ENCODE data around the gene GMDS.
"Not testable (repeated sequence)": the region's sequence is repeated elsewhere in the genome, so short reads cannot be mapped to it uniquely, and the experiment has no call there.

GMDS gene

DNA sequence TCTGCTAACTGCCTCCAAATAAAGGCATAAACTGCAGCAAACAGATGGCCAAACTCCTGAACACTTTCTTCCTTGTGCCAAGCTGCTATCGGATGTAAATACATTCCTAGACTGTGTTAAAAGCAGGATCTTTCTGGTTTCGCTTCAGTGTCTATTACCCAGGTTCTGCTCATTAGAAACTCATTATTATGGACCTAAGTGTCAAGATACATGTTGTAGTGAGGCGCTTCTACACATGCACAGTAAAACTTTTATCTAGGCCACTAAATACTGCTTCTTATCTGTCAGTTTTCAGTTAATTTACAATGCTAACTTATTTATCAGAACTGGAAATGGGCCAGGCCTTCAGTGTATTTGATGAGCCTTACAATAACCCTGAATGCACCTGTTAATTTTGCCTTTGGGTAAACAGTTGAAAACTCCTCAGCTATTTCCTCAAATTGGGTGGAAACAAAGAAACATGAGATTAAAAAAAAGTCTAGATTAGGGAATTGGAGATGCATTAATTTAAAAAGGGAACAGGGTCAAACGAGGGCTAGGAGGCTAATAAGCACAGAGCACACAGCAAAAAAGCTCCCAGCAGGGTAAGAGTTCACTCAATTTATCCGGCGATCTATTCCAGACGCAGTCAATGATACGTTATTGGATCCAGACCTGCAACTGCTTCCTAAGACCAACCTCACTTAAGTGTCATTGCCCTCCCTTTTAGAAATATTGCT is 395.1 kb downstream of the GMDS start:
- no peak for DNase-seq

DNA sequence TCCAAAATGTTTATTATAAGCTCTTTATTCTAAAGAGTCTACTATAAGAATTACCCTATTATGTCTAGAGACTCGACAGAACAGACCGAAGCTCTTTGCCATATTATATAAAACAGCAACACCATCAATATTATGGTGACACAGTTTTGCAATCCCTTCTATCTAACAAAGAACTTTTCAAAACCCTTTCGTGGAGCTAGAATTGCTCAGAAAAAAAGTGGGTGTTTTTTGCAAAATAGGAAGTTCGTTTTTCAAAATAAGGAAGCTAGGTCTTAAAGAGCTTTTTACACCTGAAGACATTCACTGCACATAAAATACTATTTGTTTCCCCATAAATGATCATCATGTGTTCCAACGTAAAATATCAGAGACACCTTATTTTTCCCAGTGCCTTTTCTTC is 395.7 kb downstream of the GMDS start:
- no peak for DNase-seq

- DNase-seq: no peak
Measured at GRCh38 chr6:1848752-1849151, 396.7 kb downstream of the GMDS start.

DNA sequence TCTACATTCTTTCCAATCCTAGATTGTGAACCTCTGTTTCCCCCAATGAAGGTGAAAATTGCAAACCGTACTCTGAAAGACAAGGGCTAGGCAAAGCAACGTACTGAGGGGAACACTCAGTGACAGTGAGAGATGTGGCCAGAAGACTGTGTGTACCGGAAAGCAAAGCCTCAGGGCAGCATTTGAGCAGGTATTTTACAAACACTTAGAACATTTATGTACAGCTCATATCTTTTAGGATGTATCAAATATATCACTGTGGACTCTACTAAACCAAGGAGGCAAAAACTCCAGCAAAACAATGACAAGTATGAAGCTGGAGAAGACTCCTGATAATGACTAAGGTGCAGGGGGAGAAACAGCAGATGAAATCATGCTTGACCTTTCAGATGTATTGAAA is 398.8 kb downstream of the GMDS start:
- no peak for DNase-seq

GRCh38 chr6:1845543-1845942 is 399.9 kb downstream of the GMDS start:
- DNase-seq: not testable (repeated sequence)

DNA sequence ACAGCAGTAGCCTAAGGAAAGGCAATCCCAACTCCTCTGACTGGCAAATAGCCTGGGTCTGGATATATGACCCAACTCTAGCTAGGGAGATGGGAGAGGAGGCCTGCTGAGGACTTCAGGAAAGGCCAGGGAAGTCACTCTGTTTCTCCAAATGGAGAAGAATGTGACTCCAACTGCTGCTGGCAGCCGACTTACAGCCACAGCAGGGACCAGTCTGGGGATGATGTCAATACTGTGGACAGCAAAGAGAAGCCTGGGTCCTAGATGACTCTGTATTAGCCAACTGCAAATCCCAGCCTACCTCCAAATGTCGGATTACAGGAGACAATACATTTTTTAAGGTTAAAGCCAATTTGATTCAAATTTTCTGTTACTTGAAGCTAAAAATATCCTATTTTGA is 403.1 kb downstream of the GMDS start:
- no peak for DNase-seq

- no peak for DNase-seq
Measured at GRCh38 chr6:1841136-1841535, 404.3 kb downstream of the GMDS start.

DNA sequence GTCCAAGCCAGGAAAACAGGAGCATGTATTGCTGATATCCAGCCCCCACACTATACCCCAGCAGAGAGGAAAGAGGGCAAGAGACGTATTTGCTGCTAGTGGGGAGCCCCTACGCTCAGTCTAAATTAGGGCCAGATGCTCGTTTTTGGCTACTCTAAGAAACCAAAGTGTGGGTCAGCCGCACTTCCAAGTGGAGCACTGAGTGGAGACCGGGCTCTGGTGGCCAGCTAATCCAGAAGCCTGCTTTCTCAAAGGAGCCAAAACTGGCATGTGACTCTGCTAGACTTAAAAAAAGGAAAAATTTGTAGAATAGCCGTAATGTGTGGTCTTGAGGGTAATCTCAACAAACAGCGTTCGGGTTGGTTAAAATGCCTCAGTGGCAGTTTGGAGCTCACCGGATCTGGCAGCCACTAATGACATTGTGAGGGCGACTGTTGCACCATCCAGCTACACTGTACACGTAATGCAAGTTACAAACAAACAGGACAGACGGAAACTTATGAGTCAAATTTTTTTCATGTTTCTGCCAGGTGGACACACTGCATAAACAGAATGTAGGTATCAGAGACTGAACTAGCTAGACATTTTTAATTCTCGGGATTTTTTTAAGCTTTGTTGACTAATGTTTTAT is 404.8 kb downstream of the GMDS start:
- DNase-seq: no peak

DNA sequence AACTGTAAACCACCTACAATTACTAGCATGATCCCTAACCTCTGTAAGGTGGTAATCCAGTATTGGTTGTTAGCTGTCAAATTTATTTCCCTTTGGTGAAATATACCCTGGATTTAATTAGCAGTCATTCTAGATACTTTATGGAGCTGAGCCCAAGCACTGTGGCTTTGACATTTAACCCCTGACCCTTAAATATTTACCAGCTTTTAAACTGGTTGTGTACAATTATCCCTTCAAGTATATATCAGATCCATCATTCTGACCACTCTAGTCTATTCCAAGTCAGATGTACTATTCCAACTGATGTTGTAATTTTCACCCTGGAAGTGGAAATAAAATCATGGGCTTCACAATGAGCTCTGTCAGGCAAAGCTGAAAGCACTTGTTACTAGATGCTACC is 406.0 kb downstream of the GMDS start:
- no peak for DNase-seq

DNA sequence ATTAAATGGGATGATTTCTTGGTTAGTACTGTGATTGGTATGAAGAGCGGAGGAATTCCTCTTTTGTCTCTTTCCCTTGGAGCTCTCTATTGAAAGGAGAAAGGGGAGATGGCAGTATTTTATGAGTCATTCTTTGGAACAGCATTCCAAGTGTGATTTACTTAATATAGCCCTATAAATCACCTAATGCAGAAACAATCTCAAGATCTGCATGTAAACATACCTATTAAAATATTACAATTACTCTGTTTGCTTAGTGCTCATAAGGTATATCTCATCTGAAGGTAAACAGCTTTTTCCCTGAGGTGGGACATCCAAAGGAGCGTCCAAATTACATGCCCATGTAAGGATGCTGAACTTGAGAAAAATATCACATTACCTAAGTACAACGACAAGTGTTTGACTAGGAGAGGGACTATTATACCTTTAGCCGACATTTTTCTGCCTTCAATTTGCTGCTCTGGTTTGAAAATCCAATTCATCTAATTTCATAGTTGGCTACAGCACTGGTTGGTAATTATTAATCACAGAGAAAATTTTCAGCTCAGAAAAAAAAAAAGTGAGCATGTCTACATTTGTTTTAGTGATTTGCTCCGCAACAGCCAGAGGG is 406.7 kb downstream of the GMDS start:
- no peak for DNase-seq

DNA sequence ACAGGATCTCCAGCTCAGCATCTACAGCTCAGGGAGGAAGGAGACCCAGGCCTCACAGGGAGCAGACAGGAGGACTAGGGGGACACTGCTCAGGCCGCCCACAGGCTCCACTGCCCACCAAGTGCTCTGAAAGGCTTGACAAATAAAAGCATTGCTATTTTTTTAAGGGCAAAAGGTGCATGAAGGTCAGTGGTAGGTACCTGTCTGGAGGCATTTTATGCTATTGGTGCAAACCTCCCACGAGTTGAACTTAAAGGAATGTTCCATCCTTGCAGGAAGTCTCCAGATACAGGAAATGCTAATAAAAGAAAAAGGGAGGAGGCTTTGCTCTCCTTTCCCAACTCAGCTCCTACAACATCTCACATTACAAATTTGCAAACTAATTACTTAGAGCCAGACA is 407.6 kb downstream of the GMDS start:
- no peak for DNase-seq

- DNase-seq: no peak
Measured at GRCh38 chr6:1836690-1837089, 408.7 kb downstream of the GMDS start.

DNA sequence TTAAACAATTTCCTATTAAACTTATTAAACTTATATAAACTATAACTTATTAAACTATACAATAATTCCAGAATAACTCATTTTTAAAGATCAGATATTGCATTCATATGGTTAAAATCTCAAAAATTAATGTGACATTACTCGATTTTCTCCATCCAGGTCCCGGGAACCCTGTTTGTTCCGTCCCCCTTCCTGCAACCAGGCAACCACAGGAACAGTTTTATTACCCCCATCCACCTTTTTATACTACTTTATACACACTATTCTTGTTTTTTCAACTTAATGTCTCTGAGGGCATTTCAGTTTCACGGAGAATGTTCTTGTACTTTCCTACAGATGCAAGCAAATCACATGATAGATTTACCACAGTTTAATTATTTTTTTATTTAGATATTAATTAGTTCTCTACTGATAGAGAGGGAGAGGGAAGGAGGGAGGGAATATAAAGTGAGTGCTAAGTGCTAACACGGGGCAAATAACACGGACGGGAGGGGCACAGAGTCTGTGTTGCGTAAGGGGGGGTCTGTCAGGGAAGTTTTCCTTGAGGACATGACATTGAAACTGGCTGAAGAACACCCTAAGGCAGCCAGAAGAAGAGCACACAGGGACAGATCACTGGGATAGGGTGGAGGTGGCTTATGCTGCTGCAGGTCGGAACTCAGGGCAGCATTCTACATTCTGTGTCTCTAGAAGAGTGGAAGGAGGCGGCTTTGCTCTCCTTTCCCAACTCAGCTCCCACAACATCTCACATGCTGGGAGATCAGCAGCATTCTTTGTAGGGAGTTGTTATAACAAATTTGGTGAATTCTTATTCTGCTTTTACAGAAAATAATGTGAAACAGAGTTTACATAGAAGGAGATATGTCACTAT is 410.5 kb downstream of the GMDS start:
- DNase-seq: no peak

DNA sequence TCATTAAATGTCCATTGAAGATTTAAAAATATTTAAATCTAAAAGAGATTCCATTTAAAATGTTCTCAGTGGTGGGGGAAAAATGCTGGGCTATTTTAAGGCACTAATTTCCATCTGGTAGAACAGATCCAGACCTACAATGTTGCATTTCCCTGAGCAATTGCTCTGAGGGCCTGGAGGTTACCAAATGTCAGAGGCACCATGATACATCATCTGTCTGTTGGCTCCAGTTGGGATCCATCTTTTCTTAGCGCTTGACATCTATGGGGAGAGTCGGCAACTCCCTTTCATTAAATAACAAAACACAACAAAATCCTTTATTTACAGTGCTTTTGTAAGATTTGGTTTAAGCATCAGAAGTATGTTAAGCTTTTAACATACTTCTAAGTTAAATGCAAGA is 411.2 kb downstream of the GMDS start:
- no peak for DNase-seq

DNA sequence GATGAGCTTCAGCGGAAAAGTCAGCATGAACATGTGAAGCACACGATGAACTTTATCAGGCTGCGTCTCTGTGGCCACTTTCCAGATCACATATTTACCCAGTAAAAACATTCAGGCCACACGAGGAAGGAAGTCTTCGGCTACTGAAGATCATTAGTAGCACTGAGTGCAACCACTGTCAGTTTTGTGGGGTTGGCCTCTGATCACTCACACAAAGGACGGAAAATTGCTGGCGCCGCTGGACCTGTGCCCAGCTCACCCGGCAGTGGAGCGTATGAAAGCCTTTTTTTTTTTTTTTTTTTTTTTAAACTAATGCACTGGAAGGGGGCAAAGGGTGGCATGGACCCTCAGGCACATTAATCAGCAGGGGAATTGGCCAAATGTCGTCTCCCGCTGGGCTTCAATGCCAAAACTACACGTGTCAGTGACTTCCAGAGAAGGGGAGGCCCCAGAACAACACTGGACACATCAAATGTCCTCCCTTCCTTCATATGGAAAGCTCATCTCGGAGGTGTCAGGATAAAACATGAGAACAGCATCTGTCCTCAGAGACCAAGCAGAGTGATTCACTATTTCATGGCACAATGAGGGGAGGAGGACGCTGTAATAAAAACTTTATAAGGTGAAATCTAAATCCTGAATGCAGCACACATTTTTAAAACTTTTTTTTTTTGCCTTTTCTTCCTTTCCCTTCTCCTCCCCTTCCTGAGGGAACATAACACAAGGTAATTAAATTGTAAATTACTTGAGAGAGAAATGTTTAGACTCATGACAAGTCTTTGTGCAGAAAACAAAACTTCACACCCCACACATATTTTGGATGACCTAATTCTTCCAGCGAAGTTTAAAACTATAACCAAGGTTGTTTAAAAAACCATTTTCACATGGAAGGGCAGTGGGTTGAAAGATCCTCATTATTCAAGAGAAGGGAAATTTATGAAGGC is 412.3 kb downstream of the GMDS start:
- DNase-seq: peak; percentile 76

- no peak for DNase-seq
Measured at GRCh38 chr6:1832358-1832757, 413.0 kb downstream of the GMDS start.

- no peak for DNase-seq
Measured at GRCh38 chr6:1827984-1828793, 417.2 kb downstream of the GMDS start.

- DNase-seq: no peak
Measured at GRCh38 chr6:1825926-1826325, 419.5 kb downstream of the GMDS start.

GRCh38 chr6:1825277-1825676 is 420.1 kb downstream of the GMDS start:
- no peak for DNase-seq

- peak; percentile 35 for DNase-seq
Measured at GRCh38 chr6:1821513-1822183, 423.8 kb downstream of the GMDS start.

- DNase-seq: no peak
Measured at GRCh38 chr6:1821164-1821512, 424.3 kb downstream of the GMDS start.
